ENCODE measurements around the gene WDR81.

DNA sequence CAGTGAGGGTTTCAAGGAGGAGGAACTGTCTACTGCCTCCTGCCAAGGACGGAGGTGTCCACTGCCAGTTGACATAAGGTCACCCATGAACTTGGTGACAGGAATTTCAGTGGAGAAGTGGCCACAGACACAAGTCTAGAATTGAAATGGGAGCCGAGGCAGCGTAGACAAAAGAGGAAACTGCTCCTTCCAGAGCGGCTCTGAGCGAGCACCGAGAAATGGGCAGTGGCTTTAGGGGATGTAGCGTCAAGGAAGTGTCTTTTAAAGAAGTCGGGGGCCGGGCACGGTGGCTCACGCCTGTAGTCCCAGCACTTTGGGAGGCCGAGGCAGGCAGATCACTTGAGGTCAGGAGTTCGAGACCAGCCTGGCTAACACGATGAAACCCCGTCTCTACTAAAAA is 34.3 kb downstream of the WDR81 start:
- TF ChIP-seq POLR2A (IDR thresholded peaks at IDR 0.05) (no peak), EP300 (IDR thresholded peaks at IDR 0.05) (no peak), POLR2AphosphoS5 (IDR thresholded peaks at IDR 0.05) (no peak)
- TF ChIP-seq, protein P1, sequence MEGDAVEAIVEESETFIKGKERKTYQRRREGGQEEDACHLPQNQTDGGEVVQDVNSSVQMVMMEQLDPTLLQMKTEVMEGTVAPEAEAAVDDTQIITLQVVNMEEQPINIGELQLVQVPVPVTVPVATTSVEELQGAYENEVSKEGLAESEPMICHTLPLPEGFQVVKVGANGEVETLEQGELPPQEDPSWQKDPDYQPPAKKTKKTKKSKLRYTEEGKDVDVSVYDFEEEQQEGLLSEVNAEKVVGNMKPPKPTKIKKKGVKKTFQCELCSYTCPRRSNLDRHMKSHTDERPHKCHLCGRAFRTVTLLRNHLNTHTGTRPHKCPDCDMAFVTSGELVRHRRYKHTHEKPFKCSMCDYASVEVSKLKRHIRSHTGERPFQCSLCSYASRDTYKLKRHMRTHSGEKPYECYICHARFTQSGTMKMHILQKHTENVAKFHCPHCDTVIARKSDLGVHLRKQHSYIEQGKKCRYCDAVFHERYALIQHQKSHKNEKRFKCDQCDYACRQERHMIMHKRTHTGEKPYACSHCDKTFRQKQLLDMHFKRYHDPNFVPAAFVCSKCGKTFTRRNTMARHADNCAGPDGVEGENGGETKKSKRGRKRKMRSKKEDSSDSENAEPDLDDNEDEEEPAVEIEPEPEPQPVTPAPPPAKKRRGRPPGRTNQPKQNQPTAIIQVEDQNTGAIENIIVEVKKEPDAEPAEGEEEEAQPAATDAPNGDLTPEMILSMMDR (IDR thresholded peaks at IDR 0.05) = no peak

Measured in stomach (tissue), 4 donors.